Fibroblast of lung (primary cell): ENCODE data around the gene CA5A. TPM values are rescaled to one million over a fixed set of nuclear protein-coding genes. Genes with fewer than 3 reads are reported as not detected.

Source experiments
- DNase-seq, 2 donors: peaks; one replicate each; pipeline versions ENCODE4 v3.0.0 to v3.0.0-alpha.2; 2010; ENCODE audit warnings: low read depth in 2 of 2
- H2AFZ ChIP-seq: 2 replicates; pipeline ENCODE4 v1.5.1; 2012; ENCODE audit warnings: low read length, control low read depth, inconsistent platforms
- H3K27ac ChIP-seq: 2 replicates; pipeline ENCODE4 v1.5.1; 2011; ENCODE audit warnings: low read length, control low read depth; ENCODE audit not compliant: insufficient read depth
- H3K27me3 ChIP-seq: 2 replicates; pipeline ENCODE4 v1.5.1; 2011; ENCODE audit warnings: mild to moderate bottlenecking, low read length; ENCODE audit not compliant: control insufficient read depth, insufficient read depth
- H3K36me3 ChIP-seq: 2 replicates; pipeline ENCODE4 v1.5.1; 2011; ENCODE audit warnings: low read length; ENCODE audit not compliant: control insufficient read depth, insufficient read depth
- H3K4me1 ChIP-seq: 2 replicates; pipeline ENCODE4 v1.5.1; 2011; ENCODE audit warnings: low read length; ENCODE audit not compliant: control insufficient read depth, insufficient read depth; ENCODE audit errors: extremely low read depth
- H3K4me2 ChIP-seq: 2 replicates; pipeline ENCODE4 v1.5.1; 2011; ENCODE audit warnings: low read length, control low read depth; ENCODE audit not compliant: insufficient read depth; ENCODE audit errors: extremely low read depth
- H3K4me3 ChIP-seq, 4 experiments: fragments of 200-600 bp in 1 of 4; sonication (generic) in 1 of 4; replicated peaks in 1 of 4; 2 replicates each; pipeline ENCODE4 v1.5.1; 2011 to 2016; ENCODE audit warnings: low read length in 4 of 4, low read depth in 3 of 4, mild to moderate bottlenecking in 3 of 4, control low read depth in 2 of 4, inconsistent platforms in 1 of 4, mixed read lengths in 1 of 4; ENCODE audit not compliant: insufficient read depth in 1 of 4; ENCODE audit errors: control extremely low read depth in 1 of 4
- H3K79me2 ChIP-seq: 2 replicates; pipeline ENCODE4 v1.5.1; 2012; ENCODE audit warnings: mild to moderate bottlenecking, low read length, inconsistent platforms; ENCODE audit not compliant: control insufficient read depth, insufficient read depth
- H3K9ac ChIP-seq: 2 replicates; pipeline ENCODE4 v1.5.1; 2011; ENCODE audit warnings: mild to moderate bottlenecking, low read length, control low read depth; ENCODE audit not compliant: insufficient read depth
- H3K9me3 ChIP-seq: 2 replicates; pipeline ENCODE4 v1.5.1; 2012; ENCODE audit warnings: low read depth, low read length; ENCODE audit not compliant: control insufficient read depth, insufficient read depth
- H4K20me1 ChIP-seq: 2 replicates; pipeline ENCODE4 v1.5.1; 2011; ENCODE audit warnings: low read length; ENCODE audit not compliant: control insufficient read depth, insufficient read depth; ENCODE audit errors: extremely low read depth
- EZH2 ChIP-seq: IDR thresholded peaks from 2 replicates; pipeline ENCODE4 v1.5.1; 2012; ENCODE audit warnings: low read length, control low read depth, mild to moderate bottlenecking; ENCODE audit errors: missing control alignments
- polyA plus RNA-seq, 2 donors: library from polyadenylated mRNA; depleted of rRNA in 1 of 2; stranded (reverse) in 1 of 2; unstranded in 1 of 2; fragments of >200 nt; gene quantifications; 2 replicates each; pipeline ENCODE4 v1.2.1, GENCODE V29; 2011 to 2012; ENCODE audit warnings: missing spikeins in 1 of 2
- total RNA-seq: library from RNA; depleted of rRNA; stranded (reverse); fragments of >200 nt; gene quantifications from 2 replicates; pipeline ENCODE4 v1.2.1, GENCODE V29; 2014
- TF ChIP-seq, protein P1 (sequence below), 2 donors: IDR thresholded peaks in 1 of 2; conservative IDR thresholded peaks in 1 of 2; 1 replicate in 1 of 2; 2 replicates in 1 of 2; pipeline ENCODE4 v1.5.1; 2011 to 2012; ENCODE audit warnings: low read length in 2 of 2, control low read depth in 1 of 2, inconsistent platforms in 1 of 2, low read depth in 1 of 2, mild to moderate bottlenecking in 1 of 2

CA5A gene
- total and polyA plus RNA-seq, 2 donors (not counting 1 experiment from before 2014, with no cell fraction given), result not detected

DNA sequence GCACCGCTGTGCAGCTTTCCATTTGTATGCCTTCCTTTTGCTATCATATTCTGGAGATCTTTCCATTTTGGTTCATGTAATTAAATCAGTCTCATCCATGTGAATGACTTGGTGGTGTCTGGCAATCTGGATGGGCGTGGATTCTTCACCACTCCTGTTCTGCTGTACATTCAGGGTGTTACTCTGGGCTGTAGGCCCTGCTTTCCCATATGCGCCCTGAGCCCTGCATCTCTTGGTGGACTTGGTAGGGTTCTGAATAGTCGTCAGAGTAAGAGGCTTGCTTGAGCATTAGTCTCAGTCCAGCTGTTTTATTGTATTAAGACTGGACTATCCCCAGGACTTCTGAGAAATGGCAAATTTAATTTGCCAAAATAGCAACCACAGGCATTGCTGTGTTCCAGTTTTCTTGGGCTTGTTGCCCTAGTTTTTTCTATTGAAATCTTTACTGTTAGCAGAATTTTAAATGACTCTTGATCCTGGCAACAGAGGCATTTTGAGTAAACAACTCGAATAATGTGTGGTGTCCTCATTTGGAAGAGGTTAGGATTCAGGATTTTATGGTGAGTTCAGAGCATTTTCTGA lies 29.8 kb upstream of the CA5A start:
- Histone ChIP-seq H3K4me2 (peak overlapping the region; percentile 72), H3K27me3 (no peaks in the 10 kb centered on the region), H3K4me1 (peaks cover 10% of the 10 kb centered on the region), H3K9me3 (no peaks in the 10 kb centered on the region), H4K20me1 (no peaks in the 10 kb centered on the region), H3K79me2 (peaks cover 32% of the 10 kb centered on the region), H2AFZ (no peak overlapping the region), H3K27ac (peak overlapping the region; percentile 72), H3K4me3 (peak overlapping the region in 1 of 4 experiments; percentile 24), H3K36me3 (no peaks in the 10 kb centered on the region), H3K9ac (no peak overlapping the region)
- peak; percentile 83 to 87 for DNase-seq
- TF ChIP-seq, protein P1, sequence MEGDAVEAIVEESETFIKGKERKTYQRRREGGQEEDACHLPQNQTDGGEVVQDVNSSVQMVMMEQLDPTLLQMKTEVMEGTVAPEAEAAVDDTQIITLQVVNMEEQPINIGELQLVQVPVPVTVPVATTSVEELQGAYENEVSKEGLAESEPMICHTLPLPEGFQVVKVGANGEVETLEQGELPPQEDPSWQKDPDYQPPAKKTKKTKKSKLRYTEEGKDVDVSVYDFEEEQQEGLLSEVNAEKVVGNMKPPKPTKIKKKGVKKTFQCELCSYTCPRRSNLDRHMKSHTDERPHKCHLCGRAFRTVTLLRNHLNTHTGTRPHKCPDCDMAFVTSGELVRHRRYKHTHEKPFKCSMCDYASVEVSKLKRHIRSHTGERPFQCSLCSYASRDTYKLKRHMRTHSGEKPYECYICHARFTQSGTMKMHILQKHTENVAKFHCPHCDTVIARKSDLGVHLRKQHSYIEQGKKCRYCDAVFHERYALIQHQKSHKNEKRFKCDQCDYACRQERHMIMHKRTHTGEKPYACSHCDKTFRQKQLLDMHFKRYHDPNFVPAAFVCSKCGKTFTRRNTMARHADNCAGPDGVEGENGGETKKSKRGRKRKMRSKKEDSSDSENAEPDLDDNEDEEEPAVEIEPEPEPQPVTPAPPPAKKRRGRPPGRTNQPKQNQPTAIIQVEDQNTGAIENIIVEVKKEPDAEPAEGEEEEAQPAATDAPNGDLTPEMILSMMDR (conservative IDR thresholded peaks at IDR 0.05 in 1 of 2, IDR thresholded peaks at IDR 0.05 in 1 of 2; ENCODE audit: low read depth in 1 of 2, low read length in 2 of 2), result no peak
- no peak for TF ChIP-seq EZH2

DNA sequence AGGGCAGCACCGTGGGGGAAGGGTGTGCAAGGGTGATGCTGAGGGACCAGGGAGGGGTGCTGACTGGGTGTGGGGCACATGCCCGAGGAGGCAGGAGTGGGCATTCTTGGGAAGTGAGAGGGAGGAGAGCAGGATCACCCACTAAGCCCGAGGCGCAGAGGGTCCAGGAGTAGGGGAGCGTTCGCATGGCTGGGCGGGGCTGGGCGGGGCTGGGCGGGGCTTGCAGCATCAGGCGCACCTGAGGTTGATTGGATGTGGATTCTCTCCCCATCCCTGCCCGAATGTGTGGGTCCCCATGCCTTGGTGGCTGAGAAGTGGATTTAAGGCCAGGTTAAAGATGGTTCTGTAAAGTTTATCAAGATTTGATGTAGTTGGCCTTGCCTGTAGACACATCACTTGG lies 29.1 kb upstream of the CA5A start:
- peaks cover 10% of the 10 kb centered on the region for H3K4me1 ChIP-seq
- H3K27ac ChIP-seq, result no peak overlapping the region
- H3K4me3 ChIP-seq, result no peak overlapping the region
- peaks cover 33% of the 10 kb centered on the region for H3K79me2 ChIP-seq
- H4K20me1 ChIP-seq, result no peaks in the 10 kb centered on the region
- H3K4me2 ChIP-seq, result no peak overlapping the region
- H3K27me3 ChIP-seq, result no peaks in the 10 kb centered on the region
- no peak overlapping the region for H3K9ac ChIP-seq
- no peaks in the 10 kb centered on the region for H3K9me3 ChIP-seq
- H2AFZ ChIP-seq, result no peak overlapping the region
- H3K36me3 ChIP-seq, result no peaks in the 10 kb centered on the region
- no peak for TF ChIP-seq EZH2
- TF ChIP-seq, protein P1 (conservative IDR thresholded peaks at IDR 0.05 in 1 of 2, IDR thresholded peaks at IDR 0.05 in 1 of 2; ENCODE audit: low read depth in 1 of 2, low read length in 2 of 2), result no peak
- DNase-seq, result no peak

DNA sequence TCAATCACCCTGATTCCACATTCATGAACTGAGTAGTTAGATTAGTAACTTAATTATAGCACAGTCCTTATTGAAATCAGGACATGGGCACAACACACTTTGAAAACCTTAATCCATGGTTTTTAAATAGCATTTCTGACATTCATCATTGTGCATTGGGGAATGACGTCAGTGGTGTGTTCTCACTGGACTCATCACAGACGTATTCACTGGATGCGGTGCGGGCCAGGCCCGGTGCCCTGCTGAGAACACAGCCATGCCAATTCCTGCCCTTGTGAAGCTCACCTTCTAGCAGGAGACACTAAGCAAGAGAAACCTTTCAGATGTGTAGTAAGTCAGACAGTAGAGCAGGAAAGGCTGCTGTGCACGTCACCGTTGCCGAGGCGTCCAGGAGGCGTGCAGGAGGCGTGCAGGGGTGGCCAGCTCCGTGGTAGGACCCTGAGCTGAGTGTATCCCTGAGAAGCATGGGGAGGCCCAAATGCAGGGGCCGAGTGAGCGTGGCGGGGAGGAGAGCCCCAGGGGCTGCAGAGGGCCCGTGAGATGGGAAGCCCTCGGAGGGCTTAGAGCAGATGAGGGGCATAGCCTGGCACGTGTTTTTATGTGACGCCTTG lies 27.8 kb upstream of the CA5A start:
- Histone ChIP-seq H3K27ac (no peak overlapping the region), H3K79me2 (peaks cover 43% of the 10 kb centered on the region), H3K36me3 (no peaks in the 10 kb centered on the region), H3K4me1 (peaks cover 10% of the 10 kb centered on the region), H4K20me1 (no peaks in the 10 kb centered on the region), H3K4me2 (no peak overlapping the region), H3K4me3 (no peak overlapping the region), H3K27me3 (no peaks in the 10 kb centered on the region), H3K9ac (no peak overlapping the region), H3K9me3 (no peaks in the 10 kb centered on the region), H2AFZ (no peak overlapping the region)
- peak in 1 of 2 donors; percentile 66 for DNase-seq
- TF ChIP-seq, protein P1 (conservative IDR thresholded peaks at IDR 0.05 in 1 of 2, IDR thresholded peaks at IDR 0.05 in 1 of 2; ENCODE audit: low read depth in 1 of 2, low read length in 2 of 2), result no peak
- TF ChIP-seq EZH2, result no peak
